Smooth muscle cell (in vitro differentiated cells): ENCODE measurements around the gene SLC22A7. TPM values are rescaled to one million over a fixed set of nuclear protein-coding genes. Genes with fewer than 3 reads are reported as not detected.

Experiments used
- DNase-seq: peaks from one replicate; lab custom pipeline; 2025; ENCODE audit not compliant: unreplicated experiment; lab: John Stamatoyannopoulos, UW
- H2AFZ ChIP-seq: fragments of 200-600 bp; sonication (generic); 2 replicates; pipeline ENCODE4 v1.6.0; 2016; ENCODE audit warnings: antibody characterized with exemption, low read depth, mild to moderate bottlenecking
- H3F3A ChIP-seq: fragments of 200-600 bp; sonication (generic); 2 replicates; pipeline ENCODE4 v1.6.0; 2017; ENCODE audit warnings: antibody characterized with exemption, low read depth
- H3K27ac ChIP-seq: fragments of 200-600 bp; sonication (generic); 2 replicates; pipeline ENCODE4 v1.5.1; 2016; ENCODE audit warnings: low read depth, mild to moderate bottlenecking
- H3K27me3 ChIP-seq: fragments of 200-600 bp; sonication (generic); 2 replicates; pipeline ENCODE4 v1.6.1; 2016; ENCODE audit warnings: low read depth, mild to moderate bottlenecking
- H3K36me3 ChIP-seq: fragments of 200-600 bp; sonication (generic); 2 replicates; pipeline ENCODE4 v1.5.1; 2016; ENCODE audit warnings: low read depth
- H3K4me1 ChIP-seq: fragments of 200-600 bp; sonication (generic); 2 replicates; pipeline ENCODE4 v1.5.1; 2016; ENCODE audit warnings: low read depth
- H3K4me2 ChIP-seq: fragments of 200-600 bp; sonication (generic); 2 replicates; pipeline ENCODE4 v1.6.0; 2016; ENCODE audit warnings: mild to moderate bottlenecking
- H3K4me3 ChIP-seq: fragments of 200-600 bp; sonication (generic); 2 replicates; pipeline ENCODE4 v1.5.1; 2016; ENCODE audit warnings: mild to moderate bottlenecking
- H3K79me2 ChIP-seq: fragments of 200-600 bp; sonication (generic); 2 replicates; pipeline ENCODE4 v1.6.0; 2016; ENCODE audit warnings: low read depth, mild to moderate bottlenecking
- H3K9ac ChIP-seq: fragments of 200-600 bp; sonication (generic); 2 replicates; pipeline ENCODE4 v1.6.0; 2016; ENCODE audit warnings: low read depth
- H3K9me3 ChIP-seq: fragments of 200-600 bp; sonication (generic); replicated peaks from 2 replicates; pipeline ENCODE4 v1.5.1; 2016; ENCODE audit warnings: low read depth
- H4K20me1 ChIP-seq: fragments of 200-600 bp; sonication (generic); 2 replicates; pipeline ENCODE4 v1.6.0; 2016; ENCODE audit warnings: low read depth
- WGBS: methylation state at CpG from one replicate; pipeline ENCODE4 v1.1.7; 2016; ENCODE audit warnings: low lambda C conversion rate; 5-methylcytosine and 5-hydroxymethylcytosine counted together
- polyA plus RNA-seq: library from polyadenylated mRNA; unstranded; fragments of >200 nt; fragmentation: Nextera tagmentation; extraction: Ambion mirVana; gene quantifications from 2 replicates; pipeline ENCODE4 v1.2.1, GENCODE V29; 2016
- total RNA-seq: library from RNA; depleted of rRNA; stranded (reverse); fragments of >200 nt; gene quantifications from 2 replicates; pipeline ENCODE4 v1.2.3, GENCODE V29; 2014
- TF ChIP-seq, protein P1 (sequence below): fragments of 200-600 bp; sonication (generic); IDR thresholded peaks from 2 replicates; pipeline ENCODE4 v1.5.1; 2017; ENCODE audit warnings: borderline replicate concordance, mild to moderate bottlenecking, antibody characterized with exemption; ENCODE audit not compliant: insufficient read depth, poor library complexity, severe bottlenecking

SLC22A7 gene
- total and polyA plus RNA-seq, 2 experiments from 2014 or later, result not detected

GRCh38 chr6:43283905-43284304 lies 14.2 kb upstream of the SLC22A7 start:
- 94% methylated on average over 26 of the region's 27 CpGs for WGBS

DNA sequence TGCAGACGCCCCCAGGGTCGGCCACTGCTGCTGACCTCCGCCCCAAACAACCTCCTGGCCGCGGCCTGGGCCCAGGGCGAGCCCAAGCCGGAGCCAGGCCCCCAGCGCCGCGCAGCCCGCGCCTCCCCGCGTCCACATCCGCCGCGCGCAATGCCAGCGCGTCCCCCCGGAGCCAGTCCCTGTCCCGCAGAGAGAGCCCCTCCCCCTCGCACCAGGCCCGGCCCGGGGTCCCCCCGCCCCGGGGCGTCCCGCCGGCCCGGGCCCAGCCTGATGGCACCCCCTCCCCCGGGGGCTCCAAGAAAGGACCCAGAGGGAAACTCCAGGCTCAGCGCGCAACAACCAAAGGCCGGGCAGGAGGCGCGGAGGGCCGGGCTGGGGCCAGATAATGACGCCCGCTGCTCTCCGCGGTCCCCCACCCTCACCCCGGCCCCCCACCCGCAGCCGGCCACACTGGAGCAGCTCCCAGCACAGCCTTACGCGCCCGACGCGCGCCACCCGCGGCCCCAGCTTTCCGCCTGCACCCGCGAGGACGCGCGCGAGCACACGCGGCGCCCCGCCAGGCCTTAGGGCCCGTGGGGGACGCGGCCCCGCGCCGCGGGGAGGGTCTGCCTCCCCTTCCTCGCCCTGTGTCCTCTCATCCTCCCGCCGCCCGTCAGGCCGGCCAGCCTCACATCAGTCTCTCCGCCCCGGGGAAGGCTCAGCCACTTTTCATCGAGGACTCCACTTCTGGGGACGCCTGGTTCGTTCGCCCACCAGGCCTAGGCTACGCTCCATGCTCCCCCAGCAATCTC lies 12.9 kb upstream of the SLC22A7 start:
- H3K9ac ChIP-seq, result no peak overlapping the region
- TF ChIP-seq, protein P1, sequence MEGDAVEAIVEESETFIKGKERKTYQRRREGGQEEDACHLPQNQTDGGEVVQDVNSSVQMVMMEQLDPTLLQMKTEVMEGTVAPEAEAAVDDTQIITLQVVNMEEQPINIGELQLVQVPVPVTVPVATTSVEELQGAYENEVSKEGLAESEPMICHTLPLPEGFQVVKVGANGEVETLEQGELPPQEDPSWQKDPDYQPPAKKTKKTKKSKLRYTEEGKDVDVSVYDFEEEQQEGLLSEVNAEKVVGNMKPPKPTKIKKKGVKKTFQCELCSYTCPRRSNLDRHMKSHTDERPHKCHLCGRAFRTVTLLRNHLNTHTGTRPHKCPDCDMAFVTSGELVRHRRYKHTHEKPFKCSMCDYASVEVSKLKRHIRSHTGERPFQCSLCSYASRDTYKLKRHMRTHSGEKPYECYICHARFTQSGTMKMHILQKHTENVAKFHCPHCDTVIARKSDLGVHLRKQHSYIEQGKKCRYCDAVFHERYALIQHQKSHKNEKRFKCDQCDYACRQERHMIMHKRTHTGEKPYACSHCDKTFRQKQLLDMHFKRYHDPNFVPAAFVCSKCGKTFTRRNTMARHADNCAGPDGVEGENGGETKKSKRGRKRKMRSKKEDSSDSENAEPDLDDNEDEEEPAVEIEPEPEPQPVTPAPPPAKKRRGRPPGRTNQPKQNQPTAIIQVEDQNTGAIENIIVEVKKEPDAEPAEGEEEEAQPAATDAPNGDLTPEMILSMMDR, result no peak
- H3K27me3 ChIP-seq, result peaks cover 4% of the 10 kb centered on the region
- H3K9me3 ChIP-seq, result no peaks in the 10 kb centered on the region
- H3K27ac ChIP-seq, result no peak overlapping the region
- no peaks in the 10 kb centered on the region for H3K36me3 ChIP-seq
- 37% methylated on average over 31 of the region's 83 CpGs for whole genome bisulfite sequencing
- H3K4me3 ChIP-seq, result peak overlapping the region; percentile 38
- no peaks in the 10 kb centered on the region for H3K4me1 ChIP-seq
- peak overlapping the region; percentile 81 for H3K4me2 ChIP-seq
- H3F3A ChIP-seq, result no peaks in the 10 kb centered on the region
- H3K79me2 ChIP-seq, result no peaks in the 10 kb centered on the region
- H2AFZ ChIP-seq, result peak overlapping the region; percentile 66
- H4K20me1 ChIP-seq, result no peaks in the 10 kb centered on the region
- no peak for DNase-seq

More at GRCh38 chr6:43283905-43284304, 14.2 kb upstream of the SLC22A7 start:
- Histone ChIP-seq H3K9me3 (no peaks in the 10 kb centered on the region), H3K4me3 (no peak overlapping the region), H3K4me2 (no peak overlapping the region), H2AFZ (no peak overlapping the region), H4K20me1 (no peaks in the 10 kb centered on the region), H3K9ac (no peak overlapping the region), H3K27ac (no peak overlapping the region), H3F3A (no peaks in the 10 kb centered on the region), H3K4me1 (peaks cover under 1% of the 10 kb centered on the region), H3K27me3 (peaks cover 4% of the 10 kb centered on the region), H3K79me2 (no peaks in the 10 kb centered on the region), H3K36me3 (no peaks in the 10 kb centered on the region)
- TF ChIP-seq, protein P1, result no peak
- no peak for DNase-seq

GRCh38 chr6:43285832-43286231 lies 12.2 kb upstream of the SLC22A7 start:
- peaks cover 4% of the 10 kb centered on the region for H3K27me3 ChIP-seq
- no peaks in the 10 kb centered on the region for H4K20me1 ChIP-seq
- TF ChIP-seq, protein P1, result no peak
- H3K4me3 ChIP-seq, result no peak overlapping the region
- H3K4me2 ChIP-seq, result peak overlapping the region; percentile 81
- H3K9me3 ChIP-seq, result no peaks in the 10 kb centered on the region
- H3K27ac ChIP-seq, result no peak overlapping the region
- no peak overlapping the region for H3K9ac ChIP-seq
- no peaks in the 10 kb centered on the region for H3K79me2 ChIP-seq
- 92% methylated on average over 5 of the region's 5 CpGs for WGBS
- no peaks in the 10 kb centered on the region for H3K36me3 ChIP-seq
- H3K4me1 ChIP-seq, result no peaks in the 10 kb centered on the region
- H3F3A ChIP-seq, result no peaks in the 10 kb centered on the region
- DNase-seq, result no peak
- no peak overlapping the region for H2AFZ ChIP-seq
